GM19463 (cell line): Measurements from ENCODE around the gene VDR.

Experiments
- ATAC-seq: cut with Tn5 transposase; IDR thresholded peaks from one replicate; pipeline ENCODE4 v1.9.1; 2021; ENCODE audit warnings: mild to moderate bottlenecking, moderate library complexity; ENCODE audit not compliant: unreplicated experiment

The VDR gene

GRCh38 chr12:47833591-47834012 is 71.2 kb downstream of the VDR start:
- no peak for ATAC-seq

- ATAC-seq, result no peak
Observed at GRCh38 chr12:47832263-47832933, 72.4 kb downstream of the VDR start.

- ATAC-seq, result no peak
Observed at GRCh38 chr12:47829584-47829983, 75.2 kb downstream of the VDR start.

GRCh38 chr12:47828976-47829482 is 75.8 kb downstream of the VDR start:
- ATAC-seq, result no peak

- no peak for ATAC-seq
Observed at GRCh38 chr12:47828008-47828975, 76.5 kb downstream of the VDR start.

- ATAC-seq, result no peak
Observed at GRCh38 chr12:47825173-47825639, 79.6 kb downstream of the VDR start.

GRCh38 chr12:47824635-47825034 is 80.2 kb downstream of the VDR start:
- no peak for ATAC-seq

GRCh38 chr12:47824198-47824597 is 80.6 kb downstream of the VDR start:
- ATAC-seq, result no peak

- ATAC-seq, result no peak
Observed at GRCh38 chr12:47823422-47824086, 81.2 kb downstream of the VDR start.

GRCh38 chr12:47822863-47823262 is 81.9 kb downstream of the VDR start:
- no peak for ATAC-seq

GRCh38 chr12:47822401-47822800 is 82.4 kb downstream of the VDR start:
- ATAC-seq, result no peak

GRCh38 chr12:47821346-47821706 is 83.5 kb downstream of the VDR start:
- ATAC-seq, result no peak

GRCh38 chr12:47820631-47821345 is 84.0 kb downstream of the VDR start:
- ATAC-seq, result no peak

GRCh38 chr12:47819896-47820630 is 84.7 kb downstream of the VDR start, which contains the start of gene HDAC7:
TSS of gene HDAC7 (minus strand) at chr12:47819903. CDS start at chr12:47819785, 118 bp downstream.
- ATAC-seq, result no peak

- no peak for ATAC-seq
Observed at GRCh38 chr12:47819138-47819895, 85.5 kb downstream of the VDR start.

- ATAC-seq, result no peak
Observed at GRCh38 chr12:47818467-47819137, 86.2 kb downstream of the VDR start.

GRCh38 chr12:47818007-47818376 is 86.8 kb downstream of the VDR start:
- ATAC-seq, result no peak

- ATAC-seq, result no peak
Observed at GRCh38 chr12:47817272-47818006, 87.4 kb downstream of the VDR start.
